RWPE2 (cell line): ENCODE results near the gene SLC6A18.

Experiments
- ATAC-seq: fragments of 200-7000 bp; cut with Tn5 transposase; 3 replicates; pipeline ENCODE4 v1.9.1; 2021; ENCODE audit warnings: low read depth
- DNase-seq: peaks from one replicate; pipeline ENCODE4 v3.0.0-alpha.2; 2020; ENCODE audit warnings: low spot score
- H3K27ac ChIP-seq: fragments of 450-650 bp; 2 replicates; pipeline ENCODE4 v1.5.1; 2017; ENCODE audit warnings: mild to moderate bottlenecking; ENCODE audit not compliant: poor library complexity, severe bottlenecking
- H3K27me3 ChIP-seq: fragments of 250-450 bp; sonication (Bioruptor Pico); 2 replicates; pipeline ENCODE4 v1.5.1; 2021; ENCODE audit warnings: mild to moderate bottlenecking, moderate library complexity; ENCODE audit not compliant: insufficient read depth, poor library complexity, severe bottlenecking
- H3K36me3 ChIP-seq: fragments of 250-450 bp; sonication (Bioruptor Pico); 2 replicates; pipeline ENCODE4 v1.5.1; 2020; ENCODE audit warnings: low read depth, mild to moderate bottlenecking, moderate library complexity
- H3K4me1 ChIP-seq: fragments of 250-450 bp; sonication (Bioruptor Pico); 2 replicates; pipeline ENCODE4 v1.5.1; 2021; ENCODE audit warnings: mild to moderate bottlenecking, moderate library complexity; ENCODE audit not compliant: insufficient read depth, poor library complexity, severe bottlenecking
- H3K4me3 ChIP-seq: fragments of 250-450 bp; sonication (Bioruptor Pico); 2 replicates; pipeline ENCODE4 v1.5.1; 2021; ENCODE audit warnings: mild to moderate bottlenecking, moderate library complexity; ENCODE audit not compliant: severe bottlenecking
- H3K9me3 ChIP-seq: fragments of 250-450 bp; sonication (Bioruptor Pico); 2 replicates; pipeline ENCODE4 v1.5.1; 2021; ENCODE audit warnings: mild to moderate bottlenecking, moderate library complexity; ENCODE audit not compliant: severe bottlenecking
- TF ChIP-seq, protein P1 (sequence below): fragments of 450-650 bp; IDR thresholded peaks from one replicate; pipeline ENCODE4 v1.5.1; 2017; ENCODE audit warnings: mild to moderate bottlenecking, moderate library complexity; ENCODE audit not compliant: poor library complexity, severe bottlenecking

SLC6A18 gene

DNA sequence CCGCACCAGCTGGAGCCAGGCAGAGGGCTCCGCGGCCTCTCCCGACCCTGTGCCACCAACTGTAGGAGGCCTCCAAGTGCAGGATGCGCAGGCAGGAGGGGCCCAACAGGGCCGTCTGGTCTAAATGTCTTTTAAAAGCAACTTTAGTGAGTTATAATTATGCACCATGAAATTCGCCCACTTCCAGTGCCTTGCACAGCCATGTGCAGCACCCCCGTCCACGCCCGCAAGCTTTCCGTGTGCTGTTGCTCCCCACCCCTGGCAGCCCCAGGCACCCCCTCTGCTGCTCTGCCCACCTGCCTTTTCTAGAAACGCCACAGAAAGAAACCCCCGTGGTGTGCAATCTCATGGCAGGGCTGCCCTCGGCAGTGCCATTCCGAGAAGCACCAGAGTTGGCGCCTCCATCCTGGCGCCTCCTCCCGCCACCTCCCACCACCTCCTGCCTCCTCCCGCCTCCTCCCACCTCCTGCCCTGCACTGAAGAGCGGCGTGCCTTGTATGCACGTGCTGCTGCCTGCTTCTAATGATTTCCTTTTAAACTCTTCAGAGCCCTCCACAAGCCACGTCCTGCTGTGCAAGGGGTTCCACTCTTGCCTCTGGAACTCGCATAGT lies 7.5 kb upstream of the SLC6A18 start:
- DNase-seq (no peak), ATAC-seq (peak; percentile 47; the same call in 2 of the 3 replicates)
- TF ChIP-seq, protein P1, sequence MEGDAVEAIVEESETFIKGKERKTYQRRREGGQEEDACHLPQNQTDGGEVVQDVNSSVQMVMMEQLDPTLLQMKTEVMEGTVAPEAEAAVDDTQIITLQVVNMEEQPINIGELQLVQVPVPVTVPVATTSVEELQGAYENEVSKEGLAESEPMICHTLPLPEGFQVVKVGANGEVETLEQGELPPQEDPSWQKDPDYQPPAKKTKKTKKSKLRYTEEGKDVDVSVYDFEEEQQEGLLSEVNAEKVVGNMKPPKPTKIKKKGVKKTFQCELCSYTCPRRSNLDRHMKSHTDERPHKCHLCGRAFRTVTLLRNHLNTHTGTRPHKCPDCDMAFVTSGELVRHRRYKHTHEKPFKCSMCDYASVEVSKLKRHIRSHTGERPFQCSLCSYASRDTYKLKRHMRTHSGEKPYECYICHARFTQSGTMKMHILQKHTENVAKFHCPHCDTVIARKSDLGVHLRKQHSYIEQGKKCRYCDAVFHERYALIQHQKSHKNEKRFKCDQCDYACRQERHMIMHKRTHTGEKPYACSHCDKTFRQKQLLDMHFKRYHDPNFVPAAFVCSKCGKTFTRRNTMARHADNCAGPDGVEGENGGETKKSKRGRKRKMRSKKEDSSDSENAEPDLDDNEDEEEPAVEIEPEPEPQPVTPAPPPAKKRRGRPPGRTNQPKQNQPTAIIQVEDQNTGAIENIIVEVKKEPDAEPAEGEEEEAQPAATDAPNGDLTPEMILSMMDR: no peak
- no peaks in the 10 kb centered on the region for H3K4me1 ChIP-seq
- H3K4me3 ChIP-seq: no peak overlapping the region
- no peaks in the 10 kb centered on the region for H3K36me3 ChIP-seq
- H3K27me3 ChIP-seq: no peaks in the 10 kb centered on the region
- H3K27ac ChIP-seq: no peak overlapping the region
- no peaks in the 10 kb centered on the region for H3K9me3 ChIP-seq

DNA sequence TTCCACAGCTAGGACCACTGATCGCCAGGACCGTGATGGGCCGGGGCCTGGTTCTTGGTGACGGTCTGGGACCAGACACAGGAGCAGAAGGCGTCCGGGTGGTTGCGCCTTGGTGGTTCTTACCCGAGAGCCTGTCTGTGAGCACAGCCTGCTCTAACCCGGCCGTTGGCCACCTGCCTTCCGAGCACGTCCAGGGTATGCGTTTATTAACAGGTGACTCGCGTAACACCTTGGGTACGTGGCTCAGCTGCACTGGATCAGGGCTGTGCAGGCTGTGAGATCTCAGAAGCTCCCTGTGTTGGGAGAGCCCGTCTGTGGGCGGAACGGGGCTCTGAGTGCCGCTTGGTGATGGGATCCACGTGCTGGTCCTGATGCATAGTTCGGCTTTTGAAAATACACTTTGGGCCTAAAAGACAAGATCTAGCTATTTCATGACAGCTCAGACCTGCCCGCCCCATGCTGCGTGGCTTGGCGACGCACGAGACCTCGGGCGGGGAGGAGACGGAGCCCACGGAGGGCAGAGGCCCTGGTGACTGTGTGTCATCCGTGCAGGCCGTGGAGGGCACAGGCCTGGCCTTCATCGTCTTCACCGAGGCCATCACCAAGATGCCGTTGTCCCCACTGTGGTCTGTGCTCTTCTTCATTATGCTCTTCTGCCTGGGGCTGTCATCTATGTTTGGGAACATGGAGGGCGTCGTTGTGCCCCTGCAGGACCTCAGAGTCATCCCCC lies 6.7 kb upstream of the SLC6A18 start:
- Histone ChIP-seq H3K4me1 (no peaks in the 10 kb centered on the region), H3K36me3 (no peaks in the 10 kb centered on the region), H3K27ac (no peak overlapping the region), H3K27me3 (no peaks in the 10 kb centered on the region), H3K9me3 (no peaks in the 10 kb centered on the region), H3K4me3 (no peak overlapping the region)
- DNase-seq: no peak
- TF ChIP-seq, protein P1: no peak
- ATAC-seq: no peak

DNA sequence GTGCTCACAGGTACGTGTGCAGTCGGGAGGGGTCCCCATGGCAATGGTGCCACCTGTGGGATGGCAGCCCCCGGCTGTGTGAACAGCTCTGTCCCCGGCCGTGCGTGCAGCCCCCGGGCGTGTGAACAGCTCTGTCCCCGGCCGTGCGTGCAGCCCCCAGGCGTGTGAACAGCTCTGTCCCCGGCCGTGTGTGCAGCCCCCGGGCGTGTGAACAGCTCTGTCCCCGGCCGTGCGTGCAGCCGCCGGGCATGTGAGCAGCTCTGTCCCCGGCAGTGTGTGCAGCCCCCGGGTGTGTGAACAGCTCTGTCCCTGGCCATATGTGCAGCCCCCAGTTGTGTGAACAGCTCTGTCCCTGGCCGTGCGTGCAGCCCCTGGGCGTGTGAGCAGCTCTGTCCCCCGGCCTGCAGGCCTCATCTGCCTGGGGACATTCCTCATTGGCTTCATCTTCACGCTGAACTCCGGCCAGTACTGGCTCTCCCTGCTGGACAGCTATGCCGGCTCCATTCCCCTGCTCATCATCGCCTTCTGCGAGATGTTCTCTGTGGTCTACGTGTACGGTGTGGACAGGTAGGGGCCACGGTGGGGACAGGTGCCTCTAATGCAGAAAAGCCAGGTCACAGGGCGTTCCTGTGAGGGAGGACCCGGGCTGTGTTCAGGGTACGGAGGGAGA lies 5.9 kb upstream of the SLC6A18 start:
- Histone ChIP-seq H3K27me3 (peaks cover 4% of the 10 kb centered on the region), H3K27ac (no peak overlapping the region), H3K4me1 (no peaks in the 10 kb centered on the region), H3K4me3 (no peak overlapping the region), H3K9me3 (no peaks in the 10 kb centered on the region), H3K36me3 (no peaks in the 10 kb centered on the region)
- DNase-seq (no peak), ATAC-seq (no peak)
- TF ChIP-seq, protein P1: no peak

DNA sequence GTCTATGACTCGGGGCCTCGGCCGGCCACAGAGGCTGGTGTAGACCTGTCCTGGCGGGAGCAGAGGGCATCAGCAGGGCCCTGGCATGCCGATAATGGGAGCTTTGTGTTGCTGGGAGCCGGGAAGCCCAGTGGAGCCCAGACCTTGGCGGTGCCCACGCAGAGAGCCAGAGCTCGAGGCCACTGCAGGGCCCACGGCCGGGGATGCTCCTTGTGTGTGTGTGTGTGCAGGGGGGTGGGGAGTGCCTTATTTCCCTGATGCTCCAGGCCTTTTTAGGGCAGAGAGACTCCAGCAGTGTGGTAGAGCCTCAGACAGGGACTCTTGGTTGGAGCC lies 5.4 kb upstream of the SLC6A18 start:
- Histone ChIP-seq H3K27me3 (peaks cover 9% of the 10 kb centered on the region), H3K9me3 (no peaks in the 10 kb centered on the region), H3K36me3 (no peaks in the 10 kb centered on the region), H3K27ac (no peak overlapping the region), H3K4me1 (no peaks in the 10 kb centered on the region), H3K4me3 (no peak overlapping the region)
- DNase-seq (no peak), ATAC-seq (no peak)
- TF ChIP-seq, protein P1: no peak
